ENCODE measurements around the gene RRP12. TPM values are rescaled to one million over a fixed set of nuclear protein-coding genes. Genes with fewer than 3 reads are reported as not detected.

The RRP12 gene, protein sequence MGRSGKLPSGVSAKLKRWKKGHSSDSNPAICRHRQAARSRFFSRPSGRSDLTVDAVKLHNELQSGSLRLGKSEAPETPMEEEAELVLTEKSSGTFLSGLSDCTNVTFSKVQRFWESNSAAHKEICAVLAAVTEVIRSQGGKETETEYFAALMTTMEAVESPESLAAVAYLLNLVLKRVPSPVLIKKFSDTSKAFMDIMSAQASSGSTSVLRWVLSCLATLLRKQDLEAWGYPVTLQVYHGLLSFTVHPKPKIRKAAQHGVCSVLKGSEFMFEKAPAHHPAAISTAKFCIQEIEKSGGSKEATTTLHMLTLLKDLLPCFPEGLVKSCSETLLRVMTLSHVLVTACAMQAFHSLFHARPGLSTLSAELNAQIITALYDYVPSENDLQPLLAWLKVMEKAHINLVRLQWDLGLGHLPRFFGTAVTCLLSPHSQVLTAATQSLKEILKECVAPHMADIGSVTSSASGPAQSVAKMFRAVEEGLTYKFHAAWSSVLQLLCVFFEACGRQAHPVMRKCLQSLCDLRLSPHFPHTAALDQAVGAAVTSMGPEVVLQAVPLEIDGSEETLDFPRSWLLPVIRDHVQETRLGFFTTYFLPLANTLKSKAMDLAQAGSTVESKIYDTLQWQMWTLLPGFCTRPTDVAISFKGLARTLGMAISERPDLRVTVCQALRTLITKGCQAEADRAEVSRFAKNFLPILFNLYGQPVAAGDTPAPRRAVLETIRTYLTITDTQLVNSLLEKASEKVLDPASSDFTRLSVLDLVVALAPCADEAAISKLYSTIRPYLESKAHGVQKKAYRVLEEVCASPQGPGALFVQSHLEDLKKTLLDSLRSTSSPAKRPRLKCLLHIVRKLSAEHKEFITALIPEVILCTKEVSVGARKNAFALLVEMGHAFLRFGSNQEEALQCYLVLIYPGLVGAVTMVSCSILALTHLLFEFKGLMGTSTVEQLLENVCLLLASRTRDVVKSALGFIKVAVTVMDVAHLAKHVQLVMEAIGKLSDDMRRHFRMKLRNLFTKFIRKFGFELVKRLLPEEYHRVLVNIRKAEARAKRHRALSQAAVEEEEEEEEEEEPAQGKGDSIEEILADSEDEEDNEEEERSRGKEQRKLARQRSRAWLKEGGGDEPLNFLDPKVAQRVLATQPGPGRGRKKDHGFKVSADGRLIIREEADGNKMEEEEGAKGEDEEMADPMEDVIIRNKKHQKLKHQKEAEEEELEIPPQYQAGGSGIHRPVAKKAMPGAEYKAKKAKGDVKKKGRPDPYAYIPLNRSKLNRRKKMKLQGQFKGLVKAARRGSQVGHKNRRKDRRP (N-terminal part only)
- total RNA-seq: 15.0 and 15.9 TPM in 2 replicates

GRCh38 chr10:97400665-97401454 lies at the start of gene RRP12:
Gene RRP12 (minus strand): TSS chr10:97401340. CDS start chr10:97401231, 109 bp downstream.
- peak within 1 kb of the TSS; percentile 97 for H3K4me3 ChIP-seq (ENCODE audit: insufficient read depth, low read length)
- peaks cover 13% of the 10 kb centered on the region for H3K79me2 ChIP-seq (ENCODE audit: insufficient read depth, low read length)
- DNase-seq (ENCODE audit: insufficient read length, low spot score, missing footprints): peak; percentile 98
- peaks cover 25% of the 10 kb centered on the region for H3K36me3 ChIP-seq (ENCODE audit: insufficient read depth, low read length)
- peaks cover 3% of the 10 kb centered on the region for H4K20me1 ChIP-seq (ENCODE audit: insufficient read depth, low read length)
- peak within 1 kb of the TSS; percentile 87 for H2AFZ ChIP-seq (ENCODE audit: low read length)
- H3K4me2 ChIP-seq (ENCODE audit: insufficient read depth, low read length): peak within 1 kb of the TSS; percentile 100
- peaks cover 7% of the 10 kb centered on the region for H3K4me1 ChIP-seq (ENCODE audit: insufficient read depth, low read length)
- H3K27me3 ChIP-seq (ENCODE audit: insufficient read depth, low read length): no peaks in the 10 kb centered on the region
- TF ChIP-seq, protein P1, sequence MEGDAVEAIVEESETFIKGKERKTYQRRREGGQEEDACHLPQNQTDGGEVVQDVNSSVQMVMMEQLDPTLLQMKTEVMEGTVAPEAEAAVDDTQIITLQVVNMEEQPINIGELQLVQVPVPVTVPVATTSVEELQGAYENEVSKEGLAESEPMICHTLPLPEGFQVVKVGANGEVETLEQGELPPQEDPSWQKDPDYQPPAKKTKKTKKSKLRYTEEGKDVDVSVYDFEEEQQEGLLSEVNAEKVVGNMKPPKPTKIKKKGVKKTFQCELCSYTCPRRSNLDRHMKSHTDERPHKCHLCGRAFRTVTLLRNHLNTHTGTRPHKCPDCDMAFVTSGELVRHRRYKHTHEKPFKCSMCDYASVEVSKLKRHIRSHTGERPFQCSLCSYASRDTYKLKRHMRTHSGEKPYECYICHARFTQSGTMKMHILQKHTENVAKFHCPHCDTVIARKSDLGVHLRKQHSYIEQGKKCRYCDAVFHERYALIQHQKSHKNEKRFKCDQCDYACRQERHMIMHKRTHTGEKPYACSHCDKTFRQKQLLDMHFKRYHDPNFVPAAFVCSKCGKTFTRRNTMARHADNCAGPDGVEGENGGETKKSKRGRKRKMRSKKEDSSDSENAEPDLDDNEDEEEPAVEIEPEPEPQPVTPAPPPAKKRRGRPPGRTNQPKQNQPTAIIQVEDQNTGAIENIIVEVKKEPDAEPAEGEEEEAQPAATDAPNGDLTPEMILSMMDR (IDR thresholded peaks at IDR 0.05; ENCODE audit: extremely low read depth, low read depth, low read length): peak; percentile 7
- H3K27ac ChIP-seq (ENCODE audit: low read depth, low read length): peak within 1 kb of the TSS; percentile 97
- H3K9me3 ChIP-seq (ENCODE audit: low read depth, low read length): no peaks in the 10 kb centered on the region

DNA sequence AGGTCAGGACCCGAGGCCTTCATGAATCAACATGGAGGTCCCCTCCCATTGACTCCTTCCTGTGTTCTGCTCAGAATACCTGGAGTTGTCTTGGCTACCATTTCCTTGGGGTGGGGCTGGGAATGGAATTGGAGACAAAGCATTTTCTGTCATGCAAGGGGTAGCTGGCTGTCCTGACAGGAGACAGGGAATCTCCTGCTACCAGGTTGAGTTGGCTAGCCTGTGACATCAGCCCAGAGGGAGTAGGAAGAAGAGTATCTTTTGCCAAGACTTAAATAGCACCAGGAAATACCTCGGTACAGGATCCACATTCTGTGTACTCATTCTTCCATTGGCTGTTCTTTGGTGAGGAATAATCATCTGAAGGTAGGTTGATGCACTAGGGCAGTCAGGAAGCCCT lies 49.7 kb upstream of the RRP12 start:
- Histone ChIP-seq H3K9me3 (ENCODE audit: low read depth, low read length) (no peaks in the 10 kb centered on the region), H3K36me3 (ENCODE audit: insufficient read depth, low read length) (peaks cover 28% of the 10 kb centered on the region), H3K27me3 (ENCODE audit: insufficient read depth, low read length) (no peaks in the 10 kb centered on the region), H3K4me3 (ENCODE audit: insufficient read depth, low read length) (no peak overlapping the region), H3K4me2 (ENCODE audit: insufficient read depth, low read length) (no peak overlapping the region), H3K79me2 (ENCODE audit: insufficient read depth, low read length) (peaks cover 90% of the 10 kb centered on the region), H2AFZ (ENCODE audit: low read length) (no peak overlapping the region), H3K4me1 (ENCODE audit: insufficient read depth, low read length) (peaks cover 13% of the 10 kb centered on the region), H3K27ac (ENCODE audit: low read depth, low read length) (no peak overlapping the region), H4K20me1 (ENCODE audit: insufficient read depth, low read length) (peaks cover 52% of the 10 kb centered on the region)
- TF ChIP-seq, protein P1 (IDR thresholded peaks at IDR 0.05; ENCODE audit: extremely low read depth, low read depth, low read length): no peak
- peak; percentile 71 for DNase-seq (ENCODE audit: insufficient read length, low spot score, missing footprints)

GRCh38 chr10:97445722-97446639 lies 44.8 kb upstream of the RRP12 start, which contains the start of the genes EXOSC1 and ZDHHC16:
Gene EXOSC1 (minus strand): TSS chr10:97446006. CDS start chr10:97445985, 21 bp downstream.
Gene ZDHHC16 (plus strand): TSS chr10:97446175. CDS start chr10:97451676, 5,501 bp downstream.
- peak; percentile 99 for DNase-seq (ENCODE audit: insufficient read length, low spot score, missing footprints)
- Histone ChIP-seq H3K27me3 (ENCODE audit: insufficient read depth, low read length) (no peaks in the 10 kb centered on the region), H3K4me3 (ENCODE audit: insufficient read depth, low read length) (peak within 1 kb of the TSS; percentile 100), H3K4me1 (ENCODE audit: insufficient read depth, low read length) (peaks cover 23% of the 10 kb centered on the region), H3K4me2 (ENCODE audit: insufficient read depth, low read length) (peak within 1 kb of the TSS; percentile 94), H3K9me3 (ENCODE audit: low read depth, low read length) (no peaks in the 10 kb centered on the region), H3K27ac (ENCODE audit: low read depth, low read length) (peak within 1 kb of the TSS; percentile 77), H4K20me1 (ENCODE audit: insufficient read depth, low read length) (peaks cover 24% of the 10 kb centered on the region), H3K79me2 (ENCODE audit: insufficient read depth, low read length) (peaks cover 72% of the 10 kb centered on the region), H2AFZ (ENCODE audit: low read length) (peak within 1 kb of the TSS; percentile 97), H3K36me3 (ENCODE audit: insufficient read depth, low read length) (peaks cover 12% of the 10 kb centered on the region)
- TF ChIP-seq, protein P1 (IDR thresholded peaks at IDR 0.05; ENCODE audit: extremely low read depth, low read depth, low read length): no peak

All from osteoblast (primary cell).